Measurements from ENCODE around the gene ZKSCAN5.

ZKSCAN5 gene

DNA sequence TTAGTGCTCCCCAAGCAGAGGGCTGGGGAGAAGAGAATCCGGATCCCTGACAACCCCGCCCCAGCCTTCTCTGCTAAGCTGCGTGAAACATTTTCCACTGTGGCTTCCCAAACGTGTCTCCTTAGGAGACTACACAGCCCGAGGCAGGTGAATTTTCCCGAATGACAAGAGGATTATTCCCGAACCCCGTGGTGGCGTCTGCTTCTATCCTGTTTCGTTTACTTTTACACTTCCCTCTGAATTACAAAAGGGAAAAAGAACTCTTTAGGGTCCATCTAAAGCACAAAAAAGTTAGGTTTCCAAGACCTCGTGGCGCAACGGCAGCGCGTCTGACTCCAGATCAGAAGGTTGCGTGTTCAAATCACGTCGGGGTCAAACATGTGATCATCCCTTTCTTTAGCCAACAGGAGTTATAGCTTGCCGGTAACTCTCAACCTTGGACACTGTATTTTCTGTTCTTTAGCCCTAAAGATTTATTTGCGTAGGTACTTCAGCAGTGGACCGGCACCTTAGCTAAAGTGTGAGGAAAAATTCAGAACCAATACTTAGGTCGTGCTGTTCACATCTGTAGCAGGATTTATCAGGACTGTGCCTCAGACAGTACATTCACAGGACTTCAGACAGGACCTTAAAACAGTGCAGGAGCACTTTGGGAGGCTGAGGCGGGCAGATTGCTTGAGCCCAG lies 34.9 kb upstream of the ZKSCAN5 start:
- no CpG with 5 or more reads among the region's 23 CpGs for WGBS (ENCODE audit: extremely low coverage, insufficient coverage, low lambda C conversion rate)
- Histone ChIP-seq H3K18ac (ENCODE audit: low read length) (no peak overlapping the region), H3K4me3 (ENCODE audit: low read length) (no peak overlapping the region), H2AK5ac (ENCODE audit: low read length) (no peak overlapping the region), H4K5ac (ENCODE audit: low read length) (no peak overlapping the region), H4K8ac (ENCODE audit: low read depth, low read length) (no peak overlapping the region), H3K79me2 (ENCODE audit: control insufficient read depth, insufficient read depth, low read length) (peaks cover 25% of the 10 kb centered on the region), H3K4me2 (ENCODE audit: low read length) (no peak overlapping the region), H3K27ac (ENCODE audit: low read depth, low read length) (no peak overlapping the region), H2BK5ac (ENCODE audit: low read length) (no peak overlapping the region), H3K9ac (ENCODE audit: low read length) (no peak overlapping the region), H2BK15ac (replicated peaks; ENCODE audit: low read depth) (no peak overlapping the region), H3K27me3 (ENCODE audit: insufficient read depth, low read length, poor library complexity) (no peaks in the 10 kb centered on the region), H3K56ac (ENCODE audit: low read length) (no peak overlapping the region), H2BK120ac (ENCODE audit: low read depth, low read length) (no peak overlapping the region), H3K36me3 (ENCODE audit: control insufficient read depth, insufficient read depth, low read length) (no peaks in the 10 kb centered on the region), H3K4ac (ENCODE audit: low read depth, low read length) (no peak overlapping the region), H3K79me1 (ENCODE audit: low read length) (peaks cover 13% of the 10 kb centered on the region), H3K4me1 (ENCODE audit: control insufficient read depth, low read depth, low read length) (peaks cover 2% of the 10 kb centered on the region), H3K23ac (ENCODE audit: low read length) (no peak overlapping the region)
- DNase-seq = peak; percentile 45

DNA sequence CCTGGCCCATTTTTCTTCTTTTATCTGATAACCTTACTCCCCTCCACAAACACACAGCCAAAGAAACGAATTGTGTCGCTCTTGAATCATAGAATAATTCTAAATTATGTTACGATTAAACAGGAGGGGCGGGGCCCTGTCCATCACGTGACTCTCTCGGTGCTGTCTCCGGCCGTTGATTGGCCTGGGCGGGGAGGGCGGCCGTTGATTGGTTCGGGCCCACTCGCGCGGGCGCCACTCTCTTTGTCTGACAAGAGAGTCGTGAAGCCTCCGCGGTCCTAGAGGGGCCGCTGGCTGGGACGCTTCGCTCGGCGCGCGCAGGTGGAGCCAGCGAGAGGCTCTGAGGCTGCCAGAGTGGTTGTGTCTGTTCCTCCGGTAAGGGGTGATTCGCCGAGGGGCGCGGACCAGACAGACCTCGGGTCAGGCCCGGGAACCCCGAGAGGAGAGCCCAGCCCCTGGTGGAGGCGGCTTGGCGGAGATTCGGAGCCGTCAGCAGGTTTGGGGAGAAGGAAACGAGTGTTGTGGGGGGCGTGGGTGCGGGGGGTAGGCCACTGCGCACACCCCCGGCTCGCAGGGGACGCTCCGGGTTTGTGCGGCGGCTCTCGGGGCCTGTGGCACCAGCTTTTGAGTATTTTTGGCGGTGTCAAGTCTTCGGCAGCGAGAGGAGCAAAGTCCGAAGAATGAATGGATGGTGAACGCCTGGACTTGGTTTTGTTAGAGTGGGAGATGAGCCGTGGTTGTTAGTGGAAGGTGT lies 31.7 kb upstream of the ZKSCAN5 start, which contains the start of gene ZNF789:
Gene ZNF789 (plus strand): TSS at position 330 of the 754 bp plus-strand sequence. CDS start 3,567 bp downstream, outside the sequence.
- no peak within 1 kb of the TSS for H2BK120ac ChIP-seq (ENCODE audit: low read depth, low read length)
- H2AK5ac ChIP-seq (ENCODE audit: low read length) = no peak within 1 kb of the TSS
- no CpG with 5 or more reads among the region's 56 CpGs for WGBS (ENCODE audit: extremely low coverage, insufficient coverage, low lambda C conversion rate)

DNA sequence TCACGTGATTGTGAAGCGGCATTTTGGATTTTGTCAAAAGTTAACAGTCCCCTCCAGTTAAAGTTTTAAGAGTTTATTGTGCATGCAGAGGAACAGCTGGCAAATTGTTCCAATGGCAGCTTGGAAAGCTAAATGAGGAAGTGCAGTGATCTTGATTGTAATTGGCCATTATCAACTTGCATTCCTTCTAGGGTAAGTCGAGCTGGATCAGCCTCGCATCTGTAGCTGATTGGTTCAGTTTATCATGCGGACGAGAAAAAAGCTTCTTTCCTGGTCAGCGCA lies 31.2 kb upstream of the ZKSCAN5 start:
- no peak overlapping the region for H4K5ac ChIP-seq (ENCODE audit: low read length)
- peaks cover 19% of the 10 kb centered on the region for H3K79me1 ChIP-seq (ENCODE audit: low read length)
- peak overlapping the region; percentile 74 for H3K4me3 ChIP-seq (ENCODE audit: low read length)
- H3K4me2 ChIP-seq (ENCODE audit: low read length) = peak overlapping the region; percentile 81
- no peak overlapping the region for H3K23ac ChIP-seq (ENCODE audit: low read length)
- no CpG with 5 or more reads among the region's 7 CpGs for WGBS (ENCODE audit: extremely low coverage, insufficient coverage, low lambda C conversion rate)
- H3K27ac ChIP-seq (ENCODE audit: low read depth, low read length) = no peak overlapping the region
- no peak overlapping the region for H2BK5ac ChIP-seq (ENCODE audit: low read length)
- no peaks in the 10 kb centered on the region for H3K4me1 ChIP-seq (ENCODE audit: control insufficient read depth, low read depth, low read length)
- H2AK5ac ChIP-seq (ENCODE audit: low read length) = no peak overlapping the region
- H3K36me3 ChIP-seq (ENCODE audit: control insufficient read depth, insufficient read depth, low read length) = peaks cover 3% of the 10 kb centered on the region
- H3K56ac ChIP-seq (ENCODE audit: low read length) = peak overlapping the region; percentile 91
- no peak overlapping the region for H2BK120ac ChIP-seq (ENCODE audit: low read depth, low read length)
- H3K9ac ChIP-seq (ENCODE audit: low read length) = peak overlapping the region; percentile 89
- H4K8ac ChIP-seq (ENCODE audit: low read depth, low read length) = no peak overlapping the region
- no peak overlapping the region for H2BK15ac ChIP-seq (replicated peaks; ENCODE audit: low read depth)
- no peaks in the 10 kb centered on the region for H3K27me3 ChIP-seq (ENCODE audit: insufficient read depth, low read length, poor library complexity)
- H3K18ac ChIP-seq (ENCODE audit: low read length) = no peak overlapping the region
- peak overlapping the region; percentile 4 for H3K4ac ChIP-seq (ENCODE audit: low read depth, low read length)
- DNase-seq = peak; percentile 77
- peaks cover 36% of the 10 kb centered on the region for H3K79me2 ChIP-seq (ENCODE audit: control insufficient read depth, insufficient read depth, low read length)

More for the DNA sequence above, 31.7 kb upstream of the ZKSCAN5 start, which contains the start of gene ZNF789:
- Histone ChIP-seq H3K18ac (ENCODE audit: low read length) (peak within 1 kb of the TSS; percentile 63), H3K36me3 (ENCODE audit: control insufficient read depth, insufficient read depth, low read length) (no peaks in the 10 kb centered on the region), H3K23ac (ENCODE audit: low read length) (no peak within 1 kb of the TSS), H4K8ac (ENCODE audit: low read depth, low read length) (no peak within 1 kb of the TSS), H3K4me3 (ENCODE audit: low read length) (peak within 1 kb of the TSS; percentile 74), H3K4ac (ENCODE audit: low read depth, low read length) (peak within 1 kb of the TSS; percentile 48), H3K79me1 (ENCODE audit: low read length) (peaks cover 15% of the 10 kb centered on the region), H3K27me3 (ENCODE audit: insufficient read depth, low read length, poor library complexity) (no peaks in the 10 kb centered on the region), H2BK15ac (replicated peaks; ENCODE audit: low read depth) (no peak within 1 kb of the TSS), H3K9ac (ENCODE audit: low read length) (peak within 1 kb of the TSS; percentile 89), H4K5ac (ENCODE audit: low read length) (no peak within 1 kb of the TSS), H3K56ac (ENCODE audit: low read length) (peak within 1 kb of the TSS; percentile 91), H3K79me2 (ENCODE audit: control insufficient read depth, insufficient read depth, low read length) (peaks cover 31% of the 10 kb centered on the region), H3K4me2 (ENCODE audit: low read length) (peak within 1 kb of the TSS; percentile 81), H3K4me1 (ENCODE audit: control insufficient read depth, low read depth, low read length) (no peaks in the 10 kb centered on the region), H2BK5ac (ENCODE audit: low read length) (no peak within 1 kb of the TSS), H3K27ac (ENCODE audit: low read depth, low read length) (peak within 1 kb of the TSS; percentile 33)
- DNase-seq = peak; percentile 98

DNA sequence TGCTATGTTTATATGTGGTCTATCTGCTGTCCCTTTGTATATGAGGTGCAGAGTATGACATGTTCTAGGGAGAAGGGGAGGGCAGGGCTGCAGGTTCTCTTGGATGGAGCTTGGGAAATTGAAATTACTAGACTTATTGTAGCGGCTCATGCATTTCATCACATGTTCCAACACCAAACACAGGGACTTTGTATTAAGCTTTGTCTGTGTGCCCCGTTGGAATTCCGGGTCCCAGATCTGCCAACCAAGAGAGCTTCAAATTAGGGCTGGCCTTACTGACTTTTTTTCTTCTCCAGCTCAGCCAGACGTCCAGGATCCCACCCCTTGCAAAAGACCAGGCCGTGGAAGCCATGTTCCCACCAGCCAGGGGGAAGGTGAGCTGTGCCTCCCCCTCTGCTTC lies 28.4 kb upstream of the ZKSCAN5 start:
- no peaks in the 10 kb centered on the region for H3K27me3 ChIP-seq (ENCODE audit: insufficient read depth, low read length, poor library complexity)
- H2AK5ac ChIP-seq (ENCODE audit: low read length) = no peak overlapping the region
- no peak overlapping the region for H3K4me2 ChIP-seq (ENCODE audit: low read length)
- no peak overlapping the region for H3K4ac ChIP-seq (ENCODE audit: low read depth, low read length)
- DNase-seq = no peak
- no peak overlapping the region for H3K27ac ChIP-seq (ENCODE audit: low read depth, low read length)
- H4K8ac ChIP-seq (ENCODE audit: low read depth, low read length) = no peak overlapping the region
- peaks cover 21% of the 10 kb centered on the region for H3K79me1 ChIP-seq (ENCODE audit: low read length)
- H3K4me1 ChIP-seq (ENCODE audit: control insufficient read depth, low read depth, low read length) = no peaks in the 10 kb centered on the region
- no peak overlapping the region for H3K4me3 ChIP-seq (ENCODE audit: low read length)
- H2BK120ac ChIP-seq (ENCODE audit: low read depth, low read length) = no peak overlapping the region
- peaks cover 5% of the 10 kb centered on the region for H3K36me3 ChIP-seq (ENCODE audit: control insufficient read depth, insufficient read depth, low read length)
- no CpG with 5 or more reads among the region's 5 CpGs for WGBS (ENCODE audit: extremely low coverage, insufficient coverage, low lambda C conversion rate)
- H4K5ac ChIP-seq (ENCODE audit: low read length) = no peak overlapping the region
- no peak overlapping the region for H3K23ac ChIP-seq (ENCODE audit: low read length)
- no peak overlapping the region for H3K18ac ChIP-seq (ENCODE audit: low read length)
- H2BK5ac ChIP-seq (ENCODE audit: low read length) = no peak overlapping the region
- no peak overlapping the region for H3K9ac ChIP-seq (ENCODE audit: low read length)
- no peak overlapping the region for H2BK15ac ChIP-seq (replicated peaks; ENCODE audit: low read depth)
- peaks cover 38% of the 10 kb centered on the region for H3K79me2 ChIP-seq (ENCODE audit: control insufficient read depth, insufficient read depth, low read length)
- no peak overlapping the region for H3K56ac ChIP-seq (ENCODE audit: low read length)

DNA sequence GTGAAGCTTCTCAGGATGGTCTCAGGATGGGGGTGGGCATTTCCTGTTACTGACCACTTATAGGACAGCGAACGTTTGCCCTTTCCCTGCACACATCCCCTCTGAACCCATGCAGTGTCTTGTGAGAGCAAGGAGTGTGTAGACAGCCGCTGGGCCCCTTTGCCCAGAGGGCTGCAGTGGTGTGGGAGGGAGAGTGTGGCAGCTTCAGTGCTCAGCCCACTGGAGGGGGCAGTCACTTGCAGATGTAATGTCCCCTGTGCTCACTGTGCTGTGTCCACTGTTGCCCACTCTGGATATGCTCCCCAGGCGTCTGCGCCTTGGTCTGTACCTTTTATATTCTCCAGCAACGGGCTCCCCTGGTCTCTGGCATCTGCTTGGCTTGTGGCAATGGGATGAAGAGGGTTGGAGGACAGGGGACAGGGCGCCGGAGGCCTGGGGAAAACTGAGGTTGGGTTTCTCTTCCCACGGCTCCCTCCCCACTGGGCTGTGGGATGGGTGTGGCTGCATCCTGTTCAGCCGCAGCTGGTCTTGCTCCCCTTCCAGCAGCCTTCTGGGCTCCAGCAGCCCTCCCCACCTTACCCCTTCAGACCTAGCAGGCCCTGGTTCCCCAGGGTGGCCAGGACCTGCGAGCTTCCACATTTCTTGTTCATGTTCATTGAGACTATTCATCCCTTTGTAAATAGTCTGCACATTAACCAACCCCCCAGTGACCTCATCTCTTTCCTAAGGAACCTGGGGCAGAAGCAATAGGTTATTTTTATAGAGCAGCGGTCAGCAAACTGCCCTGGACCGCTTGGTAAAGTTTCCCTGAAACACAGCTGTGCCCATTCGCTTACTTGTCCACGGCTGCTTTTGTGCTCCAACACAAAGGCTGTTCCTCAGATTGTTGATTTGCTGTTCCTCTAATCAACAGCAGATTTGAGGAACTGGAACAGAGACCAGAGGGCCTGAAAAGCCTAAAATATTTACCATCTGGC lies 25.7 kb upstream of the ZKSCAN5 start:
- H3K56ac ChIP-seq (ENCODE audit: low read length) = no peak overlapping the region
- peaks cover 5% of the 10 kb centered on the region for H3K36me3 ChIP-seq (ENCODE audit: control insufficient read depth, insufficient read depth, low read length)

More for the DNA sequence above, 25.7 kb upstream of the ZKSCAN5 start:
- no peak for DNase-seq
- H3K9ac ChIP-seq (ENCODE audit: low read length) = no peak overlapping the region
- no peak overlapping the region for H3K18ac ChIP-seq (ENCODE audit: low read length)
- H3K4me3 ChIP-seq (ENCODE audit: low read length) = no peak overlapping the region
- H4K8ac ChIP-seq (ENCODE audit: low read depth, low read length) = no peak overlapping the region
- no peaks in the 10 kb centered on the region for H3K4me1 ChIP-seq (ENCODE audit: control insufficient read depth, low read depth, low read length)
- no peak overlapping the region for H3K4ac ChIP-seq (ENCODE audit: low read depth, low read length)
- H4K5ac ChIP-seq (ENCODE audit: low read length) = no peak overlapping the region
- H2BK120ac ChIP-seq (ENCODE audit: low read depth, low read length) = no peak overlapping the region
- H3K27ac ChIP-seq (ENCODE audit: low read depth, low read length) = no peak overlapping the region
- no peak overlapping the region for H2BK5ac ChIP-seq (ENCODE audit: low read length)
- H2BK15ac ChIP-seq (replicated peaks; ENCODE audit: low read depth) = no peak overlapping the region
- H3K23ac ChIP-seq (ENCODE audit: low read length) = no peak overlapping the region
- peaks cover 17% of the 10 kb centered on the region for H3K79me1 ChIP-seq (ENCODE audit: low read length)
- H2AK5ac ChIP-seq (ENCODE audit: low read length) = no peak overlapping the region
- H3K79me2 ChIP-seq (ENCODE audit: control insufficient read depth, insufficient read depth, low read length) = peaks cover 32% of the 10 kb centered on the region
- WGBS (ENCODE audit: extremely low coverage, insufficient coverage, low lambda C conversion rate) = no CpG with 5 or more reads among the region's 15 CpGs
- no peak overlapping the region for H3K4me2 ChIP-seq (ENCODE audit: low read length)
- no peaks in the 10 kb centered on the region for H3K27me3 ChIP-seq (ENCODE audit: insufficient read depth, low read length, poor library complexity)
